ENCODE results near the gene G6PC1.

The G6PC1 gene

GRCh38 chr17:42937712-42938596 lies 37.4 kb downstream of the G6PC1 start:
- peak; percentile 78 for DNase-seq (ENCODE audit: low read depth, low spot score)

- no peak for DNase-seq (ENCODE audit: low read depth, low spot score)
Measured at GRCh38 chr17:42944211-42944610, 43.6 kb downstream of the G6PC1 start.

- DNase-seq (ENCODE audit: low read depth, low spot score): no peak
Measured at GRCh38 chr17:42946812-42947211, 46.2 kb downstream of the G6PC1 start.

- no peak for DNase-seq (ENCODE audit: low read depth, low spot score)
Measured at GRCh38 chr17:42950044-42950783, 49.6 kb downstream of the G6PC1 start.

Measured in astrocyte of the hippocampus (primary cell).